ENCODE measurements around the gene SRRM3.

SRRM3 gene

GRCh38 chr7:76330261-76330660, 128.6 kb downstream of the SRRM3 start:
- Histone ChIP-seq H3K4me2 (ENCODE audit: low read length, poor library complexity, severe bottlenecking) (no peak overlapping the region), H3K4me3 (ENCODE audit: insufficient read depth in 1 of 2, low read depth in 1 of 2, low read length in 2 of 2) (no peak overlapping the region), H3K9ac (ENCODE audit: low read length) (no peak overlapping the region), H3K4me1 (ENCODE audit: control insufficient read depth, insufficient read depth, low read depth, low read length) (peaks cover 7% of the 10 kb centered on the region), H4K8ac (ENCODE audit: low read length) (no peak overlapping the region), H2BK15ac (ENCODE audit: low read depth, poor library complexity, severe bottlenecking) (no peak overlapping the region), H3K27ac (ENCODE audit: low read length, poor library complexity, severe bottlenecking) (no peak overlapping the region), H3K4ac (ENCODE audit: low read depth in 1 of 2, low read length in 2 of 2) (no peak overlapping the region), H3K14ac (ENCODE audit: low read length in 2 of 2) (no peak overlapping the region), H2BK120ac (ENCODE audit: low read depth, low read length) (no peak overlapping the region), H2AK5ac (ENCODE audit: low read length, severe bottlenecking) (no peak overlapping the region), H3K27me3 (ENCODE audit: control insufficient read depth in 1 of 2, insufficient read depth in 1 of 2, low read length in 2 of 2) (no peaks in the 10 kb centered on the region), H2AFZ (ENCODE audit: low read depth, low read length) (no peak overlapping the region), H3K23ac (ENCODE audit: low read length in 2 of 2) (no peak overlapping the region), H3K79me1 (replicated peaks; ENCODE audit: low read length, poor library complexity, severe bottlenecking) (peaks cover 1% of the 10 kb centered on the region), H3K36me3 (ENCODE audit: control insufficient read depth in 1 of 2, insufficient read depth in 2 of 2, low read depth in 1 of 2, low read length in 2 of 2) (peaks cover 33 to 70% of the 10 kb centered on the region in 2 experiments), H4K91ac (ENCODE audit: low read length) (no peak overlapping the region), H3K9me3 (ENCODE audit: control insufficient read depth, low read length) (no peaks in the 10 kb centered on the region), H2BK12ac (ENCODE audit: low read length in 2 of 2) (no peak overlapping the region), H3K18ac (ENCODE audit: low read depth in 1 of 2, low read length in 2 of 2) (no peak overlapping the region), H2BK5ac (ENCODE audit: low read depth, low read length, poor library complexity, severe bottlenecking) (no peak overlapping the region)
- no peak for DNase-seq
- 98% methylated on average over 4 of the region's 4 CpGs for WGBS

- Histone ChIP-seq H3K27ac (ENCODE audit: low read length, poor library complexity, severe bottlenecking) (no peak overlapping the region), H3K4me3 (ENCODE audit: insufficient read depth in 1 of 2, low read depth in 1 of 2, low read length in 2 of 2) (no peak overlapping the region), H4K91ac (ENCODE audit: low read length) (no peak overlapping the region), H3K36me3 (ENCODE audit: control insufficient read depth in 1 of 2, insufficient read depth in 2 of 2, low read depth in 1 of 2, low read length in 2 of 2) (peaks cover 29 to 66% of the 10 kb centered on the region in 2 experiments), H2BK120ac (ENCODE audit: low read depth, low read length) (no peak overlapping the region), H2BK12ac (ENCODE audit: low read length in 2 of 2) (no peak overlapping the region), H3K4ac (ENCODE audit: low read depth in 1 of 2, low read length in 2 of 2) (no peak overlapping the region), H3K23ac (ENCODE audit: low read length in 2 of 2) (no peak overlapping the region), H3K18ac (ENCODE audit: low read depth in 1 of 2, low read length in 2 of 2) (no peak overlapping the region), H4K8ac (ENCODE audit: low read length) (no peak overlapping the region), H3K4me1 (ENCODE audit: control insufficient read depth, insufficient read depth, low read depth, low read length) (peaks cover 8% of the 10 kb centered on the region), H2BK5ac (ENCODE audit: low read depth, low read length, poor library complexity, severe bottlenecking) (no peak overlapping the region), H3K27me3 (ENCODE audit: control insufficient read depth in 1 of 2, insufficient read depth in 1 of 2, low read length in 2 of 2) (no peaks in the 10 kb centered on the region), H3K9ac (ENCODE audit: low read length) (no peak overlapping the region), H3K14ac (ENCODE audit: low read length in 2 of 2) (no peak overlapping the region), H2AFZ (ENCODE audit: low read depth, low read length) (no peak overlapping the region), H3K4me2 (ENCODE audit: low read length, poor library complexity, severe bottlenecking) (no peak overlapping the region), H3K79me1 (replicated peaks; ENCODE audit: low read length, poor library complexity, severe bottlenecking) (peaks cover 1% of the 10 kb centered on the region), H2BK15ac (ENCODE audit: low read depth, poor library complexity, severe bottlenecking) (no peak overlapping the region), H2AK5ac (ENCODE audit: low read length, severe bottlenecking) (no peak overlapping the region), H3K9me3 (ENCODE audit: control insufficient read depth, low read length) (no peaks in the 10 kb centered on the region)
- WGBS, result 100% methylated on average over 4 of the region's 5 CpGs
- no peak for DNase-seq
Measured at GRCh38 chr7:76330673-76331072, 129.0 kb downstream of the SRRM3 start.

- Histone ChIP-seq H2BK120ac (ENCODE audit: low read depth, low read length) (no peak overlapping the region), H3K27ac (ENCODE audit: low read length, poor library complexity, severe bottlenecking) (no peak overlapping the region), H3K79me1 (replicated peaks; ENCODE audit: low read length, poor library complexity, severe bottlenecking) (no peaks in the 10 kb centered on the region), H3K27me3 (ENCODE audit: control insufficient read depth in 1 of 2, insufficient read depth in 1 of 2, low read length in 2 of 2) (no peaks in the 10 kb centered on the region), H3K23ac (ENCODE audit: low read length in 2 of 2) (no peak overlapping the region), H3K36me3 (ENCODE audit: control insufficient read depth in 1 of 2, insufficient read depth in 2 of 2, low read depth in 1 of 2, low read length in 2 of 2) (peaks cover 24 to 64% of the 10 kb centered on the region in 2 experiments), H3K18ac (ENCODE audit: low read depth in 1 of 2, low read length in 2 of 2) (no peak overlapping the region), H3K4me1 (ENCODE audit: control insufficient read depth, insufficient read depth, low read depth, low read length) (peaks cover 9% of the 10 kb centered on the region), H2BK15ac (ENCODE audit: low read depth, poor library complexity, severe bottlenecking) (no peak overlapping the region), H3K4me3 (ENCODE audit: insufficient read depth in 1 of 2, low read depth in 1 of 2, low read length in 2 of 2) (no peak overlapping the region), H3K4me2 (ENCODE audit: low read length, poor library complexity, severe bottlenecking) (no peak overlapping the region), H2AK5ac (ENCODE audit: low read length, severe bottlenecking) (no peak overlapping the region), H4K91ac (ENCODE audit: low read length) (no peak overlapping the region), H3K14ac (ENCODE audit: low read length in 2 of 2) (no peak overlapping the region), H3K9me3 (ENCODE audit: control insufficient read depth, low read length) (no peaks in the 10 kb centered on the region), H3K9ac (ENCODE audit: low read length) (no peak overlapping the region), H2BK5ac (ENCODE audit: low read depth, low read length, poor library complexity, severe bottlenecking) (no peak overlapping the region), H2BK12ac (ENCODE audit: low read length in 2 of 2) (no peak overlapping the region), H4K8ac (ENCODE audit: low read length) (no peak overlapping the region), H3K4ac (ENCODE audit: low read depth in 1 of 2, low read length in 2 of 2) (no peak overlapping the region), H2AFZ (ENCODE audit: low read depth, low read length) (no peak overlapping the region)
- DNase-seq, result no peak
- 84% methylated on average over 7 of the region's 9 CpGs for WGBS
Measured at GRCh38 chr7:76332078-76332477, 130.4 kb downstream of the SRRM3 start.

- Histone ChIP-seq H3K4me2 (ENCODE audit: low read length, poor library complexity, severe bottlenecking) (no peak overlapping the region), H3K4me1 (ENCODE audit: control insufficient read depth, insufficient read depth, low read depth, low read length) (peaks cover 11% of the 10 kb centered on the region), H3K9ac (ENCODE audit: low read length) (peak overlapping the region; percentile 12), H3K79me1 (replicated peaks; ENCODE audit: low read length, poor library complexity, severe bottlenecking) (no peaks in the 10 kb centered on the region), H3K9me3 (ENCODE audit: control insufficient read depth, low read length) (no peaks in the 10 kb centered on the region), H3K27ac (ENCODE audit: low read length, poor library complexity, severe bottlenecking) (peak overlapping the region; percentile 9), H3K36me3 (ENCODE audit: control insufficient read depth in 1 of 2, insufficient read depth in 2 of 2, low read depth in 1 of 2, low read length in 2 of 2) (peaks cover 26 to 63% of the 10 kb centered on the region in 2 experiments), H3K14ac (ENCODE audit: low read length in 2 of 2) (no peak overlapping the region), H3K27me3 (ENCODE audit: control insufficient read depth in 1 of 2, insufficient read depth in 1 of 2, low read length in 2 of 2) (no peaks in the 10 kb centered on the region), H2AK5ac (ENCODE audit: low read length, severe bottlenecking) (no peak overlapping the region), H3K18ac (ENCODE audit: low read depth in 1 of 2, low read length in 2 of 2) (no peak overlapping the region), H3K23ac (ENCODE audit: low read length in 2 of 2) (no peak overlapping the region), H3K4ac (ENCODE audit: low read depth in 1 of 2, low read length in 2 of 2) (no peak overlapping the region), H3K4me3 (ENCODE audit: insufficient read depth in 1 of 2, low read depth in 1 of 2, low read length in 2 of 2) (no peak overlapping the region), H2BK12ac (ENCODE audit: low read length in 2 of 2) (no peak overlapping the region), H2BK120ac (ENCODE audit: low read depth, low read length) (no peak overlapping the region), H4K91ac (ENCODE audit: low read length) (no peak overlapping the region), H4K8ac (ENCODE audit: low read length) (no peak overlapping the region), H2AFZ (ENCODE audit: low read depth, low read length) (no peak overlapping the region), H2BK15ac (ENCODE audit: low read depth, poor library complexity, severe bottlenecking) (no peak overlapping the region), H2BK5ac (ENCODE audit: low read depth, low read length, poor library complexity, severe bottlenecking) (no peak overlapping the region)
- DNase-seq, result peak; percentile 61
- 89% methylated on average over 14 of the region's 14 CpGs for WGBS
Measured at GRCh38 chr7:76333511-76334101, 131.9 kb downstream of the SRRM3 start.

All from mesenchymal stem cell (in vitro differentiated cells and primary cell).